GM12892 (cell line): ENCODE data around the gene LARGE2.

Source experiments
- POLR2A ChIP-seq: IDR thresholded peaks from 2 replicates; pipeline ENCODE4 v1.6.1; 2011; ENCODE audit warnings: low read depth, low read length, control low read depth
- POLR2AphosphoS5 ChIP-seq: IDR thresholded peaks from 2 replicates; pipeline ENCODE4 v1.6.1; 2011; ENCODE audit warnings: low read depth, low read length, control low read depth

DNA sequence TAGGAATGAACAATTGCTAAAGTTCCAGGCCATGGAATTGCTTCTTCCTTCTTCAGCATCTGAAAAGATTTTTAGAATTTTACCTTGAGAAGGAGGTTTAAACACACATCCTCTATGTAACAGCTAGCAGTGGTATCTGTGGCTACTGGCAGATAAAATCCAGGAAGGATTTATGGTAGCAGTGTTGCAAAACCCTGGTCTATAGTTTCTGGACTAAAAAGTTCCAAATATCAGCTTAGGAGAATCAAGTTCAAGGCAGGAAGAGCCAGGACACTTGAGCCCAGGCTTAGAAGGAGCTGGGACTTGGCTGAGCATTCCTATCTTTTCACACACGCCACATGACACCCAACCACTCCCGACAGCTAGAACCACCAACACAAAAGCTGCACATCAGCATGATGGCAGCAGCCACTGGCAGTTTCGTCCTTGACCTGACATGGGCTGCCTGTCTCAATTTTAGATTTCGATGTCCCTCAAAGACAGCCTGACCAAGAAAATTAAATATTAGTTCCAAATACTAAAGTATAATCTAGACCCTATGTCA, 14.1 kb downstream of the LARGE2 start:
- TF ChIP-seq POLR2A (no peak), POLR2AphosphoS5 (no peak)
